ENCODE measurements around the gene PITX3.

GRCh38 chr10:102281102-102281487, 39.8 kb upstream of the PITX3 start:
- no peak for TF ChIP-seq CTCF (IDR thresholded peaks at IDR 0.05)
- no peak for TF ChIP-seq POLR2A (IDR thresholded peaks at IDR 0.05)
